CD4-positive, alpha-beta T cell treated with Interleukin-6 for 4 hours (primary cell): ENCODE measurements around the gene DENND5A.
A peak's percentile ranks its signal among the peaks of the same experiment; 100 is the strongest.
"Not testable (repeated sequence)": the region's sequence is repeated elsewhere in the genome, so short reads cannot be mapped to it uniquely, and the experiment has no call there.

Source experiments
- DNase-seq: peaks from one replicate; pipeline ENCODE4 v3.0.0-alpha.2; 2020; ENCODE audit warnings: mixed read lengths

The DENND5A gene

GRCh38 chr11:9210224-9210921 is 54.8 kb downstream of the DENND5A start:
- no peak for DNase-seq

GRCh38 chr11:9209604-9210003 is 55.5 kb downstream of the DENND5A start:
- DNase-seq, result not testable (repeated sequence)

- DNase-seq, result no peak
Observed at GRCh38 chr11:9208726-9209501, 56.2 kb downstream of the DENND5A start.

GRCh38 chr11:9207229-9207628 is 57.9 kb downstream of the DENND5A start:
- DNase-seq, result no peak

GRCh38 chr11:9206496-9206895 is 58.7 kb downstream of the DENND5A start:
- no peak for DNase-seq

GRCh38 chr11:9203691-9204311 is 61.3 kb downstream of the DENND5A start:
- peak; percentile 35 for DNase-seq

- DNase-seq, result no peak
Observed at GRCh38 chr11:9201372-9202162, 63.6 kb downstream of the DENND5A start.

GRCh38 chr11:9200471-9200870 is 64.7 kb downstream of the DENND5A start:
- no peak for DNase-seq

GRCh38 chr11:9193316-9193715 is 71.8 kb downstream of the DENND5A start:
- DNase-seq, result no peak

GRCh38 chr11:9192561-9192960 is 72.6 kb downstream of the DENND5A start:
- DNase-seq, result no peak

GRCh38 chr11:9190326-9191016 is 74.7 kb downstream of the DENND5A start:
- not testable (repeated sequence) for DNase-seq

- not testable (repeated sequence) for DNase-seq
Observed at GRCh38 chr11:9188860-9189259, 76.3 kb downstream of the DENND5A start.

GRCh38 chr11:9187616-9188015 is 77.5 kb downstream of the DENND5A start:
- no peak for DNase-seq

GRCh38 chr11:9184516-9184915 is 80.6 kb downstream of the DENND5A start:
- no peak for DNase-seq

- no peak for DNase-seq
Observed at GRCh38 chr11:9182180-9182871, 82.8 kb downstream of the DENND5A start.

- DNase-seq, result no peak
Observed at GRCh38 chr11:9180784-9181183, 84.4 kb downstream of the DENND5A start.

- DNase-seq, result no peak
Observed at GRCh38 chr11:9179141-9179540, 86.0 kb downstream of the DENND5A start.

- DNase-seq, result no peak
Observed at GRCh38 chr11:9178716-9179115, 86.4 kb downstream of the DENND5A start.

- no peak for DNase-seq
Observed at GRCh38 chr11:9177438-9178091, 87.6 kb downstream of the DENND5A start.

- no peak for DNase-seq
Observed at GRCh38 chr11:9176550-9176949, 88.6 kb downstream of the DENND5A start.

GRCh38 chr11:9176136-9176535 is 89.0 kb downstream of the DENND5A start:
- DNase-seq, result no peak
